PFSK-1 (cell line): ENCODE measurements around the gene GLT8D2.

ENCODE experiments used
- FOXP2 ChIP-seq: optimal IDR thresholded peaks from 2 replicates; pipeline ENCODE3; 2011; ENCODE audit warnings: borderline replicate concordance, control low read depth, inconsistent platforms; ENCODE audit not compliant: insufficient read depth; ENCODE audit errors: extremely low read length, extremely low read depth
- POLR2AphosphoS5 ChIP-seq: IDR thresholded peaks from 2 replicates; pipeline ENCODE4 v1.6.1; 2012; ENCODE audit warnings: low read depth, mild to moderate bottlenecking, control low read depth, low read length, moderate library complexity
- SIN3A ChIP-seq: IDR thresholded peaks from 2 replicates; pipeline ENCODE4 v1.6.1; 2012; ENCODE audit warnings: mild to moderate bottlenecking, low read length, moderate library complexity, borderline replicate concordance; ENCODE audit not compliant: insufficient read depth
- TAF1 ChIP-seq: IDR thresholded peaks from 2 replicates; pipeline ENCODE4 v1.6.1; 2012; ENCODE audit warnings: low read length, control low read depth, borderline replicate concordance; ENCODE audit not compliant: insufficient read depth
- TF ChIP-seq, protein P1 (sequence below), 2 experiments: IDR thresholded peaks; 2 replicates each; pipeline versions ENCODE4 v1.6.1 to v1.8.0; 2011 to 2012; ENCODE audit warnings: low read depth in 2 of 2, low read length in 2 of 2, control low read depth in 1 of 2, inconsistent platforms in 1 of 2, mild to moderate bottlenecking in 1 of 2, moderate library complexity in 1 of 2; ENCODE audit not compliant: insufficient read depth in 1 of 2

Gene GLT8D2

DNA sequence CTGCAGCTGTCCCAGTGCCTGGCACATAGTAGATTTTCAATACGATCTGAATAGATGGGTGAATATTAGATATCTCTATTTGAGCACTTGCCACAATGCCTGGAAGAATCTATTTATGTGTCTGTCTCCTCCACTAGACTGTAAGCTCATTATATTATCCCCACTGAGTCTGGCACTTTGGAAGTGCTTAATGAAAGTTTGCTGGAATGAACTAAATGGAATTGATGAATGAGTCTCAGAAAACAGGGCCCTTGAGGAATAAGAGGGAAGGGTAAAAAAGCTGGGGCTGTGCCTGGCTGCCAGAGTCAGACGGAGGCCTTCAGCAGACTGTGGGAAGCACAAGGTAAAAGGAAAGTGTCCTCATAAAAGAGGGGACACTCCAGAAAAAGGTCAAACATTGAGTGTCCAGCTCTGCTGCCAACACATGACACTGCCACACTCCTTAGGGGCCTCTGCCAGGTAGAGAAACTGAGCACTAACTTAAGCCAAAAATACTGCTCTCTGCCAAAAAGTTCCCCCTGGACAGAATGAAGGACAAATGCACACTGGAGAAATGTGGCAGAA lies 39.3 kb downstream of the GLT8D2 start:
- TF ChIP-seq SIN3A (no peak), FOXP2 (no peak), TAF1 (no peak)
- TF ChIP-seq, protein P1, sequence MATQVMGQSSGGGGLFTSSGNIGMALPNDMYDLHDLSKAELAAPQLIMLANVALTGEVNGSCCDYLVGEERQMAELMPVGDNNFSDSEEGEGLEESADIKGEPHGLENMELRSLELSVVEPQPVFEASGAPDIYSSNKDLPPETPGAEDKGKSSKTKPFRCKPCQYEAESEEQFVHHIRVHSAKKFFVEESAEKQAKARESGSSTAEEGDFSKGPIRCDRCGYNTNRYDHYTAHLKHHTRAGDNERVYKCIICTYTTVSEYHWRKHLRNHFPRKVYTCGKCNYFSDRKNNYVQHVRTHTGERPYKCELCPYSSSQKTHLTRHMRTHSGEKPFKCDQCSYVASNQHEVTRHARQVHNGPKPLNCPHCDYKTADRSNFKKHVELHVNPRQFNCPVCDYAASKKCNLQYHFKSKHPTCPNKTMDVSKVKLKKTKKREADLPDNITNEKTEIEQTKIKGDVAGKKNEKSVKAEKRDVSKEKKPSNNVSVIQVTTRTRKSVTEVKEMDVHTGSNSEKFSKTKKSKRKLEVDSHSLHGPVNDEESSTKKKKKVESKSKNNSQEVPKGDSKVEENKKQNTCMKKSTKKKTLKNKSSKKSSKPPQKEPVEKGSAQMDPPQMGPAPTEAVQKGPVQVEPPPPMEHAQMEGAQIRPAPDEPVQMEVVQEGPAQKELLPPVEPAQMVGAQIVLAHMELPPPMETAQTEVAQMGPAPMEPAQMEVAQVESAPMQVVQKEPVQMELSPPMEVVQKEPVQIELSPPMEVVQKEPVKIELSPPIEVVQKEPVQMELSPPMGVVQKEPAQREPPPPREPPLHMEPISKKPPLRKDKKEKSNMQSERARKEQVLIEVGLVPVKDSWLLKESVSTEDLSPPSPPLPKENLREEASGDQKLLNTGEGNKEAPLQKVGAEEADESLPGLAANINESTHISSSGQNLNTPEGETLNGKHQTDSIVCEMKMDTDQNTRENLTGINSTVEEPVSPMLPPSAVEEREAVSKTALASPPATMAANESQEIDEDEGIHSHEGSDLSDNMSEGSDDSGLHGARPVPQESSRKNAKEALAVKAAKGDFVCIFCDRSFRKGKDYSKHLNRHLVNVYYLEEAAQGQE (IDR thresholded peaks at IDR 0.05; ENCODE audit: insufficient read depth in 1 of 2, low read depth in 2 of 2, low read length in 2 of 2) = no peak

DNA sequence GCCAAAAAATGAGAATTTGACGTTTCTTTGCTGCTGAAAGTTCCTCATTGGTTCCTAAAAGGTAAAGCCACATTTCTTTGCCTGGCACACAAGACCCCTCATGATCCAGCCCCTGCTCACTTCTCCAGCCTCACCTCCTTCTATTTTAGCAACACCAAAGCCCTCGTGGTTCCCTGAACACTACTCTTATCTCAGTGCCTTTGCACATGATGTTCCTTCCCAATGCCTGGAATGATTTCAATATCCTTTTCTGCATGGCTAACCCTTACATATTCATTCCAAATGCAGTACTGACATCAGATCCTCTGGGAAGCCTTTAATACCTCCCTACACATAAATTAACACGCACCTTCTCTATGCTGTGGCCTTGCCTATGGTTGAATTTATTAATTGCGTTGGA lies 39.9 kb downstream of the GLT8D2 start:
- TF ChIP-seq TAF1 (no peak), SIN3A (no peak)
- TF ChIP-seq, protein P1 (IDR thresholded peaks at IDR 0.05; ENCODE audit: insufficient read depth in 1 of 2, low read depth in 2 of 2, low read length in 2 of 2) = no peak

DNA sequence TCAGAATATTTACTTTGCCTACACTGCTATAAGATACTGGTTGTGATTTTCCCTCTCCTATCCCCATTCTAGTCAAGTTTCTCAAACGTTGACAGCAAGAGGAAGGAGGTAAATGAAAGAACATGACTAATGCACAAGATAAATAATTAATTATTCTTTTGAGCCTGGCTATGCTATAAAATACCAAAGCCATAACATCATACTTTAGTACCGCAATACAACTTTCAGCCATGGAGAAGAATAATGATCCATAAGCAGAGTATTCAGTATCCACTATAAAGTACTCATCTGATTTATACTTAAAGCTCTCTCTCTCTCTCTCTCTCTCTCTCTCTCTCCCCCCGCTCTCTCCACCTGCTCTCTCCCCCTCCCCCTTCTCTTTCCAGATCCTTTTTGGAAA lies 43.1 kb downstream of the GLT8D2 start:
- TF ChIP-seq SIN3A (no peak), POLR2AphosphoS5 (no peak), TAF1 (no peak), FOXP2 (no peak)
- TF ChIP-seq, protein P1 (IDR thresholded peaks at IDR 0.05; ENCODE audit: insufficient read depth in 1 of 2, low read depth in 2 of 2, low read length in 2 of 2) = no peak

DNA sequence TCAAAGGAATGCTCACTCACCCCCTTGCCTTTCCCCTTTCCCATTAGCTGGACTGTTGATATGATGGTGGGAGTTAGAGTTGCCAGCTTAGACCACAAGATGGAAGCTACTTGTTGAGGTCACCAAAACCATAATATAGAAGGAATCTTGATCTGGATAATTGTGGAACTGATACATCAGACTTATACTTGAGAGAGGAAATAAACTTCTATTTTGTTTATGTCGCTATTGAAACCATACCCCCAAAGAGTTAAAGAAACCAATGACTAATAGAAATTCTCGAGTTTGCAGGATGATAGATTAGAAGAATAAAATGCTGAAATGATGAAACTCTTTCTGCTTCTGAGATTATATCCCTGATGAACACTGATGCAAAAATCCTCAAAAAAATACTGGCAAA lies 46.4 kb downstream of the GLT8D2 start:
- TF ChIP-seq TAF1 = no peak
- TF ChIP-seq SIN3A = no peak
- TF ChIP-seq, protein P1 (IDR thresholded peaks at IDR 0.05; ENCODE audit: insufficient read depth in 1 of 2, low read depth in 2 of 2, low read length in 2 of 2) = no peak
- TF ChIP-seq POLR2AphosphoS5 = no peak

DNA sequence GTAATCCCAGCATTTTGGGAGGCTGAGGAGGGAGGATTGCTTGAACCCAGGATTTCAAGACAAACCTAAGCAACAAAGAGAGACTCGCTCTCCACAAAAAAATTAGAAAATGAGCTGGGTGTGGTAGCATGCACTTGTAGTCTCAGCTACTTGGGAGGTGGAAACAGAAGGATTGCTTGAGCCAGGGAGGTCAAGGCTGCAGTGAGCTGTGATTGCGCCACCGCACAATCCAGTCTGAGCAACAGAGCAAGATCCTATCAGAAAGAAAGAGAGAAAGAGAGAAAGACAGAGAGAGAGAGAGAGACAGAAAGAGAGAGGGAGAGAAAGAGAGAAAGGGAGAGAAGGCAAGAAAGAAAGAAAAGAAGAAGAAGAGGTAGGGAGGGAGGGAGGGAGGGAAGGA lies 47.3 kb downstream of the GLT8D2 start:
- TF ChIP-seq SIN3A = no peak
- TF ChIP-seq TAF1 = no peak
- TF ChIP-seq POLR2AphosphoS5 = no peak
- TF ChIP-seq FOXP2 = no peak
- TF ChIP-seq, protein P1 (IDR thresholded peaks at IDR 0.05; ENCODE audit: insufficient read depth in 1 of 2, low read depth in 2 of 2, low read length in 2 of 2) = no peak
